Fibroblast of villous mesenchyme (primary cell): ENCODE results near the gene MAP3K9. TPM values are rescaled to one million over a fixed set of nuclear protein-coding genes. Genes with fewer than 3 reads are reported as not detected.

Experiments used
- DNase-seq: peaks from one replicate; pipeline ENCODE4 v3.0.0-alpha.2; 2010; ENCODE audit warnings: low read depth
- H3K4me3 ChIP-seq: 2 replicates; pipeline ENCODE4 v1.5.1; 2011; ENCODE audit warnings: low read depth, mild to moderate bottlenecking, low read length
- CTCF ChIP-seq: IDR thresholded peaks from 2 replicates; pipeline ENCODE4 v1.5.1; 2012; ENCODE audit warnings: low read depth, mild to moderate bottlenecking, low read length; ENCODE audit not compliant: insufficient read depth
- total RNA-seq: library from RNA; depleted of rRNA; stranded (reverse); fragments of >200 nt; gene quantifications from 2 replicates; pipeline ENCODE4 v1.2.3, GENCODE V29; 2012

Gene MAP3K9
- total RNA-seq, 1 donor, result 0.43 TPM

- DNase-seq, result no peak
- no peak overlapping the region for H3K4me3 ChIP-seq
- TF ChIP-seq CTCF, result no peak
Observed at GRCh38 chr14:70754991-70755390, 54.3 kb downstream of the MAP3K9 start.

- TF ChIP-seq CTCF, result no peak
- no peak overlapping the region for H3K4me3 ChIP-seq
- no peak for DNase-seq
Observed at GRCh38 chr14:70753518-70753953, 55.8 kb downstream of the MAP3K9 start.

GRCh38 chr14:70748422-70748821 is 60.9 kb downstream of the MAP3K9 start:
- H3K4me3 ChIP-seq, result no peak overlapping the region
- TF ChIP-seq CTCF, result no peak
- no peak for DNase-seq

GRCh38 chr14:70744641-70745040 is 64.7 kb downstream of the MAP3K9 start:
- H3K4me3 ChIP-seq, result no peak overlapping the region
- DNase-seq, result no peak
- no peak for TF ChIP-seq CTCF

- no peak for TF ChIP-seq CTCF
- no peak overlapping the region for H3K4me3 ChIP-seq
Observed at GRCh38 chr14:70742316-70742715, 67.0 kb downstream of the MAP3K9 start.

GRCh38 chr14:70741482-70741881 is 67.8 kb downstream of the MAP3K9 start:
- DNase-seq, result no peak
- TF ChIP-seq CTCF, result no peak
- no peak overlapping the region for H3K4me3 ChIP-seq

More at GRCh38 chr14:70742316-70742715, 67.0 kb downstream of the MAP3K9 start:
- no peak for DNase-seq

GRCh38 chr14:70735043-70735442 is 74.3 kb downstream of the MAP3K9 start:
- no peak overlapping the region for H3K4me3 ChIP-seq
- no peak for TF ChIP-seq CTCF
- DNase-seq, result peak; percentile 10
